Measurements from ENCODE around the gene BID. TPM values are rescaled to one million over a fixed set of nuclear protein-coding genes. Genes with fewer than 3 reads are reported as not detected.
A peak's percentile ranks its signal among the peaks of the same experiment; 100 is the strongest.

Gene BID
- total RNA-seq, 1 donor from 2014 or later = 22.1 TPM

- Histone ChIP-seq H3K36me3 (ENCODE audit: control insufficient read depth, insufficient read depth, low read length) (peaks cover 28% of the 10 kb centered on the region), H3K27me3 (ENCODE audit: control insufficient read depth, insufficient read depth, low read length) (no peaks in the 10 kb centered on the region), H3K4me3 (ENCODE audit: low read depth, low read length) (no peak overlapping the region)
- TF ChIP-seq CTCF (IDR thresholded peaks at IDR 0.05; ENCODE audit: insufficient read depth, low read length, severe bottlenecking) = no peak
- peak; percentile 96 for FAIRE-seq
- DNase-seq (ENCODE audit: low read depth) = no peak
Observed at GRCh38 chr22:17814830-17815229, 40.6 kb upstream of the BID start.

GRCh38 chr22:17814084-17814483, 39.8 kb upstream of the BID start:
- DNase-seq (ENCODE audit: low read depth) (no peak), FAIRE-seq (no peak)
- TF ChIP-seq CTCF (IDR thresholded peaks at IDR 0.05; ENCODE audit: insufficient read depth, low read length, severe bottlenecking) = no peak
- Histone ChIP-seq H3K36me3 (ENCODE audit: control insufficient read depth, insufficient read depth, low read length) (peaks cover 31% of the 10 kb centered on the region), H3K4me3 (ENCODE audit: low read depth, low read length) (no peak overlapping the region), H3K27me3 (ENCODE audit: control insufficient read depth, insufficient read depth, low read length) (no peaks in the 10 kb centered on the region)

- FAIRE-seq (no peak), DNase-seq (ENCODE audit: low read depth) (no peak)
- Histone ChIP-seq H3K36me3 (ENCODE audit: control insufficient read depth, insufficient read depth, low read length) (peaks cover 34% of the 10 kb centered on the region), H3K27me3 (ENCODE audit: control insufficient read depth, insufficient read depth, low read length) (no peaks in the 10 kb centered on the region), H3K4me3 (ENCODE audit: low read depth, low read length) (no peak overlapping the region)
- TF ChIP-seq CTCF (IDR thresholded peaks at IDR 0.05; ENCODE audit: insufficient read depth, low read length, severe bottlenecking) = no peak
Observed at GRCh38 chr22:17811119-17811518, 36.9 kb upstream of the BID start.

- H3K27me3 ChIP-seq (ENCODE audit: control insufficient read depth, insufficient read depth, low read length) = no peaks in the 10 kb centered on the region
- DNase-seq (ENCODE audit: low read depth) = no peak
- peaks cover 31% of the 10 kb centered on the region for H3K36me3 ChIP-seq (ENCODE audit: control insufficient read depth, insufficient read depth, low read length)
- no peak for TF ChIP-seq CTCF (IDR thresholded peaks at IDR 0.05; ENCODE audit: insufficient read depth, low read length, severe bottlenecking)
- no peak overlapping the region for H3K4me3 ChIP-seq (ENCODE audit: low read depth, low read length)
- no peak for FAIRE-seq
Observed at GRCh38 chr22:17810570-17811116, 36.4 kb upstream of the BID start.

- TF ChIP-seq CTCF (IDR thresholded peaks at IDR 0.05; ENCODE audit: insufficient read depth, low read length, severe bottlenecking) = no peak
- DNase-seq (ENCODE audit: low read depth) (no peak), FAIRE-seq (no peak)
- Histone ChIP-seq H3K4me3 (ENCODE audit: low read depth, low read length) (no peak overlapping the region), H3K36me3 (ENCODE audit: control insufficient read depth, insufficient read depth, low read length) (peaks cover 31% of the 10 kb centered on the region), H3K27me3 (ENCODE audit: control insufficient read depth, insufficient read depth, low read length) (no peaks in the 10 kb centered on the region)
Observed at GRCh38 chr22:17808693-17809403, 34.6 kb upstream of the BID start.
